ENCODE data around the gene HSPA14.
A peak's percentile ranks its signal among the peaks of the same experiment; 100 is the strongest.

The HSPA14 gene

GRCh38 chr10:14837003-14837756, 926 bp upstream of the HSPA14 start:
- no peak; the same call in 2 of the 3 replicates for ATAC-seq
- TF ChIP-seq CSRNP3 (CRISPR knock-in tag; IDR thresholded peaks at IDR 0.05) (no peak), SNAI2 (CRISPR knock-in tag; IDR thresholded peaks at IDR 0.05) (no peak), ZNF70 (CRISPR knock-in tag; IDR thresholded peaks at IDR 0.05) (no peak), GLIS3 (CRISPR knock-in tag; IDR thresholded peaks at IDR 0.05) (no peak), ZNF8 (CRISPR knock-in tag; IDR thresholded peaks at IDR 0.05) (no peak), TCF4 (CRISPR knock-in tag; IDR thresholded peaks at IDR 0.05; ENCODE audit: borderline replicate concordance) (0 out of 2 replicates have a peak, but pooled peaks have one; percentile 34)

- TF ChIP-seq ZFP30 (CRISPR knock-in tag; IDR thresholded peaks at IDR 0.05), result no peak
- TF ChIP-seq SNAI2 (CRISPR knock-in tag; IDR thresholded peaks at IDR 0.05), result no peak
- TF ChIP-seq TOX (CRISPR knock-in tag; IDR thresholded peaks at IDR 0.05; ENCODE audit: borderline replicate concordance), result no peak
- no peak for TF ChIP-seq GLIS3 (CRISPR knock-in tag; IDR thresholded peaks at IDR 0.05)
- no peak for TF ChIP-seq ZFP3 (CRISPR knock-in tag; IDR thresholded peaks at IDR 0.05)
- TF ChIP-seq PPARA (CRISPR knock-in tag; IDR thresholded peaks at IDR 0.05; ENCODE audit: borderline replicate concordance), result no peak
- TF ChIP-seq ESRRG (CRISPR knock-in tag; IDR thresholded peaks at IDR 0.05), result no peak
- no peak for TF ChIP-seq ZNF8 (CRISPR knock-in tag; IDR thresholded peaks at IDR 0.05)
- no peak for TF ChIP-seq RARB (CRISPR knock-in tag; IDR thresholded peaks at IDR 0.05)
- TF ChIP-seq CSDC2 (CRISPR knock-in tag; IDR thresholded peaks at IDR 0.05), result no peak
- TF ChIP-seq POU6F1 (CRISPR knock-in tag; IDR thresholded peaks at IDR 0.05; ENCODE audit: borderline replicate concordance, low read depth), result no peak
- TF ChIP-seq OSR1 (CRISPR knock-in tag; IDR thresholded peaks at IDR 0.05), result no peak
- TF ChIP-seq TSHZ2 (CRISPR knock-in tag; IDR thresholded peaks at IDR 0.05), result no peak
- TF ChIP-seq BACH2 (CRISPR knock-in tag; IDR thresholded peaks at IDR 0.05; ENCODE audit: borderline replicate concordance), result no peak
- no peak for TF ChIP-seq ISL1 (CRISPR knock-in tag; IDR thresholded peaks at IDR 0.05)
- no peak for TF ChIP-seq ZNF70 (CRISPR knock-in tag; IDR thresholded peaks at IDR 0.05)
- TF ChIP-seq ARNTL (CRISPR knock-in tag; IDR thresholded peaks at IDR 0.05; ENCODE audit: borderline replicate concordance, low read depth), result no peak
- ATAC-seq, result peak; percentile 42
Measured at GRCh38 chr10:14838582-14839304, 637 bp downstream of the HSPA14 start.

- ATAC-seq, result no peak
- TF ChIP-seq CSDC2 (CRISPR knock-in tag; IDR thresholded peaks at IDR 0.05) (no peak), ZNF565 (CRISPR knock-in tag; conservative IDR thresholded peaks at IDR 0.05; ENCODE audit: low read depth) (no peak), ESRRG (CRISPR knock-in tag; IDR thresholded peaks at IDR 0.05) (no peak), SNAI2 (CRISPR knock-in tag; IDR thresholded peaks at IDR 0.05) (no peak), CREB5 (CRISPR knock-in tag; IDR thresholded peaks at IDR 0.05; ENCODE audit: low read depth) (no peak), BACH2 (CRISPR knock-in tag; IDR thresholded peaks at IDR 0.05; ENCODE audit: borderline replicate concordance) (no peak), ZFP30 (CRISPR knock-in tag; IDR thresholded peaks at IDR 0.05) (no peak), POU6F1 (CRISPR knock-in tag; IDR thresholded peaks at IDR 0.05; ENCODE audit: borderline replicate concordance, low read depth) (no peak), ZFP3 (CRISPR knock-in tag; IDR thresholded peaks at IDR 0.05) (no peak), PPARA (CRISPR knock-in tag; IDR thresholded peaks at IDR 0.05; ENCODE audit: borderline replicate concordance) (no peak), PATZ1 (CRISPR knock-in tag; IDR thresholded peaks at IDR 0.05; ENCODE audit: borderline replicate concordance) (no peak), ARNTL (CRISPR knock-in tag; IDR thresholded peaks at IDR 0.05; ENCODE audit: borderline replicate concordance, low read depth) (no peak)
Measured at GRCh38 chr10:14839305-14839695, 1.2 kb downstream of the HSPA14 start.
